K562 (cell line): ENCODE measurements around the gene NEUROD4.

Experiments used
- EZH2 ChIP-seq: IDR thresholded peaks from 2 replicates; pipeline ENCODE4 v1.6.1; 2012; ENCODE audit warnings: low read depth, mild to moderate bottlenecking, inconsistent platforms, low read length, borderline replicate concordance
- FOS ChIP-seq: IDR thresholded peaks from 3 replicates; pipeline ENCODE4 v1.6.1; 2011; ENCODE audit not compliant: insufficient read length; ENCODE audit errors: extremely low read depth
- IRF2 ChIP-seq: sonication (generic); formaldehyde crosslinking; IDR thresholded peaks from 2 replicates; pipeline ENCODE4 v1.8.1; 2022; ENCODE audit warnings: mild to moderate bottlenecking, missing genetic modification reagents
- MAFK ChIP-seq: IDR thresholded peaks from 2 replicates; pipeline ENCODE4 v1.6.1; 2011; ENCODE audit warnings: low read length, improper control_type of control experiment
- MTA3 ChIP-seq: fragments of 450-650 bp; formaldehyde crosslinking; IDR thresholded peaks from 2 replicates; pipeline ENCODE4 v1.6.1; 2017; ENCODE audit warnings: mild to moderate bottlenecking, borderline replicate concordance
- NR3C1 ChIP-seq: sonication (generic); formaldehyde crosslinking; IDR thresholded peaks from 2 replicates; pipeline ENCODE4 v1.8.1; 2022; ENCODE audit warnings: missing genetic modification reagents
- PCBP2 ChIP-seq: fragments of 200-400 bp; formaldehyde crosslinking; IDR thresholded peaks from 2 replicates; pipeline ENCODE4 v1.6.1; 2018; ENCODE audit warnings: low read length, low read depth, mild to moderate bottlenecking, moderate library complexity; ENCODE audit not compliant: poor library complexity, severe bottlenecking
- POLR2A ChIP-seq: fragments of 450-650 bp; conservative IDR thresholded peaks from 2 replicates; pipeline ENCODE4 v1.6.1; 2016
- RAD51 ChIP-seq: fragments of 450-650 bp; IDR thresholded peaks from 2 replicates; pipeline ENCODE4 v1.7.1; 2016; ENCODE audit warnings: low read depth, mild to moderate bottlenecking, borderline replicate concordance
- TRIM24 ChIP-seq, 2 experiments: fragments of 450-650 bp; IDR thresholded peaks; 2 replicates each; pipeline ENCODE4 v1.6.1; 2016
- ZFP36 ChIP-seq: fragments of 150-350 bp; IDR thresholded peaks from 2 replicates; pipeline ENCODE4 v1.6.1; 2018; ENCODE audit warnings: low read length, low read depth; ENCODE audit not compliant: partially characterized antibody
- ZNF224 ChIP-seq: sonication (generic); formaldehyde crosslinking; IDR thresholded peaks from 2 replicates; pipeline ENCODE4 v1.8.0; 2022; ENCODE audit warnings: mild to moderate bottlenecking, missing genetic modification reagents
- TF ChIP-seq, protein P1 (sequence below): sonication (generic); formaldehyde crosslinking; IDR thresholded peaks from 2 replicates; pipeline ENCODE4 v1.5.0; 2020; ENCODE audit warnings: missing genetic modification reagents
- TF ChIP-seq, protein P2 (sequence below): fragments of 250-450 bp; sonication (Bioruptor Pico); IDR thresholded peaks from 2 replicates; pipeline ENCODE4 v1.9.0; 2021; ENCODE audit warnings: mild to moderate bottlenecking

DNA sequence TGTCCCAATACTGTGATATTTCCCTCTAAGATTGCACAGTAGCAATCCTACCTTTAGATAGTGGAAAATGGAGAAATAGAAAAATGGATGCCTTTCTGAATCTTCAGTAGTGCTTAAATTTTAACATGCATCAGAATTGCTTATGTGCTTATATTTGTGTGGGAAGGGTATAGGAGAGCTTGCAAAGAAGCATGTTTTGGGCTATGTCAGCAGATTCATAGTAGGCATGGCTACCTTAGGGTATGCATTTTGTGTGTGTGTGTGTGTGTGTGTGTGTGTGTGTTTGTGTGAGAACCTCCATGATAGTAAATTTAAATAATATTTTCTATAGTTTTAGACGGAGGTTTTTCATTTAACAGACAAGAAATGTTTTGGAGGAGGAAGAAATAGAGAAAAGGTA lies 38.3 kb downstream of the NEUROD4 start:
- no peak for TF ChIP-seq TRIM24 (IDR thresholded peaks at IDR 0.05)
- TF ChIP-seq MTA3: no peak
- TF ChIP-seq ZNF224 (CRISPR knock-in tag): no peak
- no peak for TF ChIP-seq POLR2A
- no peak for TF ChIP-seq MAFK
- TF ChIP-seq IRF2 (CRISPR knock-in tag): no peak
- TF ChIP-seq, protein P1, sequence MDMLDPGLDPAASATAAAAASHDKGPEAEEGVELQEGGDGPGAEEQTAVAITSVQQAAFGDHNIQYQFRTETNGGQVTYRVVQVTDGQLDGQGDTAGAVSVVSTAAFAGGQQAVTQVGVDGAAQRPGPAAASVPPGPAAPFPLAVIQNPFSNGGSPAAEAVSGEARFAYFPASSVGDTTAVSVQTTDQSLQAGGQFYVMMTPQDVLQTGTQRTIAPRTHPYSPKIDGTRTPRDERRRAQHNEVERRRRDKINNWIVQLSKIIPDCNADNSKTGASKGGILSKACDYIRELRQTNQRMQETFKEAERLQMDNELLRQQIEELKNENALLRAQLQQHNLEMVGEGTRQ (CRISPR knock-in tag): no peak
- TF ChIP-seq RAD51: no peak
- no peak for TF ChIP-seq ZFP36
- TF ChIP-seq, protein P2, sequence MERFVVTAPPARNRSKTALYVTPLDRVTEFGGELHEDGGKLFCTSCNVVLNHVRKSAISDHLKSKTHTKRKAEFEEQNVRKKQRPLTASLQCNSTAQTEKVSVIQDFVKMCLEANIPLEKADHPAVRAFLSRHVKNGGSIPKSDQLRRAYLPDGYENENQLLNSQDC (CRISPR knock-in tag): no peak
- TF ChIP-seq FOS: no peak
- TF ChIP-seq PCBP2: no peak
- no peak for TF ChIP-seq NR3C1 (CRISPR knock-in tag)
- no peak for TF ChIP-seq EZH2
